GM19455 (cell line): ENCODE results near the gene TMPRSS13.

Source experiments
- ATAC-seq: cut with Tn5 transposase; IDR thresholded peaks from one replicate; pipeline ENCODE4 v1.9.1; 2021; ENCODE audit not compliant: unreplicated experiment

TMPRSS13 gene

GRCh38 chr11:117914398-117914761 lies 14.8 kb downstream of the TMPRSS13 start:
- no peak for ATAC-seq

- ATAC-seq, result no peak
These were observed 15.3 kb downstream of the TMPRSS13 start for GRCh38 chr11:117913736-117914397.

DNA sequence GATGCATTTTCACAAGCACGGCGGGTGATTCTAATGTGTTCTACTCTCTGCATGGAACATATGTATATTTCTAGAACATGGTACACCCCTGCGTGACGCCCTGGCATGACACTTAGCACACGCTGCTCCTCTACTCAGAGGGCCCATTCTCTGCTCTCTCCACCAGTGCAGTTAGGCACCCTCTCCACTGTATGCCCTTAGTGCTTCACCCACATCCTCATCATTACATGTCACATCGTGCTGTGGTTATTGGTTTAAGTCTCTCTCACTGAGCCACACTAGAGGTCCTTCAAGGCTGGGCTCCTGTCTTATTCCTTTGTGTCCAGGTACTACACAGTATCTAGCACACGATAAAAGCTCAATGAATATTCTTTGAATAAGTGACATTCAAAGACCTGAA lies 16.7 kb downstream of the TMPRSS13 start:
- no peak for ATAC-seq

DNA sequence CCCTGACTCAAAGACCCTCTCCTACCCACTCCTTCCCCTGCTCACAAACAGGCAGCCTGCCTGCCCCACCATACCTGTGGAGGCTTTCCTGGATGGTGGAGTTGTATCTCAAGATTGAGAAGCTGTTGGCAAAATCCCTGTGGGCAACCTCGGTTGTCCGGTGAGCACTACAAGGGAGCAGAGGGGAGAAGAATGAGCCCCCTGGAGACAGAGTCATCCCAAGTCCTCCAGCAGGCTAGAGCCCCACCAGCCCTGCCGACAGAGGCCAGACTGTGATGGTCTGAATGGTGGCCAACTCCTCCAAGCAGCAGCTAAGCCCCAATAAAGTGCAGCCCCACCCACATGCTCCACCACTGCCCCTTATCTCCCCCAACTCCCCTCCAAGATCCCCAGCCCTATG lies 17.5 kb downstream of the TMPRSS13 start:
- ATAC-seq, result no peak

DNA sequence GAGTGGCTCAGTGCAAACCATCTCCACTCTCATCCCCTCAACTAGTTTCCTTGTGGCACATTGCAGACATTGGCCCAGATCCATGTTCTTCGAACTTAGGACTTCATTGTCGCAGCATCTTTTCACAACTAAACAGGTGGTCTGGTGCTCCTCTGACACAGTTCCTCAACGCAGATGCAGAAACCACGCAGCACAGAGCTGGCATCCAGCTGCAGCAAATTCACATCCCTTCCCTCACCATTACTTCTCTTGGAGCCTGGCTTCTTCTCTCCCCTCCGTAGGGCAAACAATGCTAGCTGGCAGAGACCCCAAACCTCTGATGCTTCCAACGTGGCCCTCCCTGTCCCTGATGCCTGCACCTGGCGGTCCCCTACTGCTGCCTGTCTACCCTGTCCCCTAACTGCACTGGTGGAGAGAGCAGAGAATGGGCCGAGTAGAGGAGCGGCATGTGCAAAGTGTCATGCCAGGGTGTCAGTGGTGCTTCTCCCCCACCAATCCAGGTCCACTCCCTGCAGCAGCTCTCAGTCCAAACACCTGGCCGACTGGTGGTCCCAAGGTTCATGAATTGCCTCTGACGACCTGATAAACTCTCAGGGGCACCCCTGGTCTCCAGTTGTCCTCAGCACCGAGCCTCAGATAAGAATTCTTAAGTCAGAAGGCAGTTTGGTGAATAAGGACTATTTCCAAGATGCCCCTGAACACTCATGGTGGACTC lies 18.1 kb downstream of the TMPRSS13 start:
- ATAC-seq, result no peak

DNA sequence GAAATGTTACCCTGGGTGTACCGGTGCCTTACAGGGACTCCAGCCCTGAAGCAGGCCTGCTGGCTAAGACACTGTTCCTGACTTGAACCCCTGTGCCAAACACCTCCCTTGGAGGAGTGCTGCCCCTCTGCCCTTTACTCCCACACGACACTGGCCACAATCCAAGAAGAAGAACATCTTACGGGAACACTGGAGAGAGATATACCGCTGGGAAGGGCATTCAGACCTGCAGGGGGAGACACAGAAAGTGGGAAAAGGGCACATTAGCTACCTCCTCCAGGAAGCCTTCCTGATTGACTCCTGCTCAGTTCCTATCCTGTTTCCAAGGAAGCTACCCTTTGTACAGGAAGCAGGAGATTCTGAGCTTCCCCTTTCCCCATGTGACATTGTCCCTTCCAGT lies 18.7 kb downstream of the TMPRSS13 start:
- no peak for ATAC-seq

GRCh38 chr11:117909611-117910382 lies 19.4 kb downstream of the TMPRSS13 start:
- no peak for ATAC-seq

- ATAC-seq, result no peak
These were observed 20.1 kb downstream of the TMPRSS13 start for GRCh38 chr11:117908959-117909610.

GRCh38 chr11:117908109-117908895 lies 20.9 kb downstream of the TMPRSS13 start:
- ATAC-seq, result no peak

DNA sequence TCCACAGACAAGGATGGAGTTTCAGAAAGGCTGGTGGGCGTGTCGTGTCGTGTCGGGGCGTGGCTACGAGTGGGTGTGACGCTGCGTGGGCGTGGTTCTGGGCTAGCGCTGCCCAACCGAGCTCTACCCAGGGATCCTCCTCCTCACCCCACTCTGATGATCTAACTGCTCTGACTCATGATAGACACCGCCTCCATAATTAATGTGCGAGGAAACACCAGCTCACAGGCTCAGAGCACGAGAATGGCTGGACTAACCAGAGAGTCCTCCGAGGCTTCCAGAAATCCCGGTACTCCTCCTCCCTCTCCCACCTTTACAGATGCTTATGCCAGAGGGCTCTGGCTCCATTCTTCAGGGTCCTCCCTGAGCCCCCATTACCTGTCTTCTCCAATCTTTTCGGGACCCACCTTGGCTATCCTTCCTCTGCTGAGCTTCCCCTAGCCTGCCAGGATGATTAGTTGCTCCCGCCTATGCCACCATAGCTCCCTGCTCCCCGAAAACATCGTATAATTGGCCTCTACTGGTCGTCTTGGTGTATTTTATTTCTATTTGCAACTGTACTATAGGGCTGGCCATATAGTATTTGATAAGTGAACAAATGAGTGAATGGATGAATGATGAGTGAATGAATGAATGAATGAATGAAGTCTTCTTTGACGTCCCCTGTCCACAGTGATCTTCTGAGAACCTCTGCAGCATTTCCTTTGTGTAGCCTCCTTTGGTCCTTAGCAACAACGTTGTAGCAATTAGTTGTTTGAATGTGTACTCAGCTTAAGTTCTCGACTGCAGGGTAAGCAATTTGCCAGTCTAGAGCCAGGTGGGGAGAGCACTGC lies 21.7 kb downstream of the TMPRSS13 start:
- ATAC-seq, result no peak

GRCh38 chr11:117906710-117907109 lies 22.5 kb downstream of the TMPRSS13 start:
- ATAC-seq, result no peak

DNA sequence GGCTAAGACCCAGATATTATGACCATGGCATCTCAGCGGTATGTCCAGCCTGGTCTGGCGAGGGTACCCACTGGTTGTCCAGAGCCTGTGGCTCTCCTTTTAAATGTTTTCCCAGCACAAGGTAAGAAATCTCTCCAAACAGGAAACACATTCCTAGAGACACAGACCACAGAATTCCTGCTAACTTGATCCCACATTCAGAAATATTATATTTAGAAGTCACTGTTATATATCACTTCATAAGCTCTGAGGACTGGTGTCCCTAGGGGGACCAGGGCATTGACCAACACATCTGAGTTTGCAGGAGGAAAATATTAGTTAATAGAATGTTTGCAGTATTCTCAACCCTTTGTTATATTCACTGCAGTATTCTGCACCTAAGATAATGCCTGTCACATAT lies 23.1 kb downstream of the TMPRSS13 start:
- ATAC-seq, result no peak

DNA sequence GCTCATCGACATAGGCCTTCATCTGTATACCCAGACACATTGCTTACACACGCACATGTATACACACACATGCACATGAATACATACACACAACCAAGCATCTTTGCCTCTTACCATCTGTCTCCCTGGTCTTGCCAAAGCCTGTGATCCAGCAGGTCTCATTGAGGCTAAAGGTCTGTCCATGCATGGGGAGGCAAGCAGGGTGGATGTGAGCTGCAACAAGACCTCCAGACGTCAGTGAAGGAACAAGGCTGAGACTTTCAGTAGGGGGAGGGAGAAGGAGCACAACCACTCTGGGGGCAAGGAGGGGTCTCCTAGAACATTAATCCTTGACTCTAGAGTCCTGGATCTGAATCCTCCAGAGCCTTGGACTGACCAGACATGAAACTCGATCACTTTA lies 23.7 kb downstream of the TMPRSS13 start:
- ATAC-seq, result no peak

DNA sequence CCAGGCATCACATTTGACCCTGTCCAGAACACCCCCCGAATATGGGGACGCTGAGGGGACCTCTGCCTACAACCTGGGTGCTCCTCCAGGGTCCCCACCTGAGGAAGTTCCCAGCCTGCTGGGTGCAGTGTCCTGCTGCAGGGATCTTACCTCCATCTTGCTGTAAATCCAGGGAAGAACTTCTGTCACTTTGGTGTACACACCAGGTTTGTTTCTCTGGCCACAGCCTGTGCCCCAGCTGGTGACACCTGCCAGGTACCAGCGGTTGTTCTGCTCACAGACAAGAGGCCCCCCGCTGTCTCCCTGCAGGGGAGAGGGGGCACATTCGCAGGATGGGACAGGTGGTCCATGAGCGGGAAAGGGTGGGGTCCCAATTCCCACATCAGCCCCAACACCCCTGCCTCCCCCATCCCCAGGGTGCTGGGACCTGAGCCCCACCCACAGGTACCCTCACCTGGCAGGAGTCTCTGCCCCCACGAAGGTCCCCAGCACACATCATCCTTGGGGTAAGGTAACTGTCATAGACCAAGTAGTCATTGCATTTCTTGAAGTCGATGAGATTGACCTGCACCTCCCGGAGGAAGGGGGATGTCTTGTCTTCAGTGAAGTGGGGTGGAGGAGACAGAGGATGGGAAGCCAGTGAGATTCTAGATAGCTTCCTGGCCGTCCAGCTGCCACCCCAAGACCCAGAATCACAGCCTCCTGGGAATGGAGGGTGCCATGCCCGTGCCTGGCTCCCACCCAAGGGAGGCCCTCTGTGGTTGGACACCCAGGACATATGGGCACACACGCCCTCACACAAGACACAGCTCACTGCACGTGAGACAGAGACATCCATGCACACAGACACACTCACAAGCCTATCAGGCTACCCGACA lies 25.5 kb downstream of the TMPRSS13 start:
- ATAC-seq, result no peak

DNA sequence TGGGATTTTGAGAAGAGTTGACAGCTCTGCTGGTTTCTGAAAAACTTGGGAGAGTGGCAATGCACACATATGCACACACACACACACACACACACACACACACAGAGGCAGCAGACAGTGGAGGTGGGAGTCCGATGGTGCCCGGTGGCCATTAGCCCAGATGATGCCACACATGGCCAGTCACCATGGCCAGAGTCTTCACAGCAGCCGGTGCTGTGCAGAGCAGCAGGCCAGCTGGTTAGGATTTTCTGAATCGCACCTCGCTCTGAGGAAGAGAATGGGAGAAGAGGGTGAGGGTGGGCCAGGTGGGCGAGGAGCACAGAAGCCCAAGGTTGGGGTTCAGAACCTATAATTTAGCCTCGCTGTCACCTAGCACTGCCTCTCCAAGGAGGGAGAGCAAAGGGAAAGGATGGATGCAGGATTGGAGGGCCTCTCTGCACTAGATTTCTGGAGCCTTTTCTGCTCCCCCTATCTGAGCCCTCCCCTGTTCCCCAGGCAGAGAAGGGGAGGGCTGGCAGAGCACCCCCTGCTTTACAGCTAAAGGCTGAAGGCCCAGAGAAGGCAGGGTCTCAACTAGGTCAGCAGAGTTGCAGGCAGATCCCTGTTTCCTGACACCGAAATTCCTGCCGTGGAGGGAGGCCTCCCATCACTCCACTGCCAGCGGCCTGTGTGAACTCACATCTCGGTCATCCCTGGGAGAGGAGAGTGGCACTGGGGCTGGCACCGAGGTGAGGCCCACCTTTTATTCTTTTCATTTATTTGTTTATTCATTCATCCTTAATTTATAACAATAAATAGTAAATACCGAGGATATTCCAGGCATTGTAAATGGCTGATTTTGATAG lies 27.0 kb downstream of the TMPRSS13 start:
- ATAC-seq, result no peak

GRCh38 chr11:117901601-117902000 lies 27.6 kb downstream of the TMPRSS13 start:
- ATAC-seq, result no peak

DNA sequence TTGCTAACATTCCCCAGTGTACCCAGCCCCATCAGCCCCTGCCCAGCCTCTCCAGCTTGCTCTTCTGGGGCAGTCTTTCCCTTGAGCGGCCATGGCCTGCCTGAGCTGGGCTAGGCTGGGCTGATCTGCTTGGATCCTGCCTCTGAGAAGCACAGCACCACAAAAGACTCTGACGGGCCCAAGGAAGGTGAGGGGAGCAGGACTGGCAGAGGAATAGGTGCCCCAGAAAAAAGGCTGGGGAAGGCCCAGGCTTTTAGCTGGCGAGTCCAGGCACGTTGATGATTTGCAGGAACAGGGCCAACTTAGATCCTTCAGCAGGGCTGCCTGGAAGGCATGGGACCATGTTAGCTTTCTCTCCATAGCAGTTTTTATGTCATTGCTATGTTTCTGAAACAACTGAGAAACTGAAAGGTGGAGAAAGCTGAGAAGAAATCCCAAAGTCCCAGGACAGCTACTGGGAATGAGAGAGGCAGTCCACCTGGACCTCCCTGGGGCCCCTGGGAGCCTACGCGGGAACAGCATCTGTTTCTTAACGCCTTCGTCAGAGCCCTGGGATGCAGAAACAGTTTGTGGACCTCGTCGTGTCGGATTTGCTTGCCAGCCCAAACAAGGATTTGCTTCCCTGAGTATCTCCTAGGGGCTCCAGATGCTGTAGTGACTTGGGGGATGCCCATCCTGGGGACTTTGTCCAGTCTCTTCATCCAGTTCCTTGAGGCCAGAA lies 28.3 kb downstream of the TMPRSS13 start:
- ATAC-seq, result no peak
